ENCODE data around the gene FAM174C.

GRCh38 chr19:1272423-1273262 lies 2.7 kb upstream of the FAM174C start:
- no peak for TF ChIP-seq SIN3A (conservative IDR thresholded peaks at IDR 0.05 in 1 of 2, IDR thresholded peaks at IDR 0.05 in 1 of 2; ENCODE audit: low read depth in 1 of 2, low read length in 2 of 2)
- no peak for TF ChIP-seq POLR2A (IDR thresholded peaks at IDR 0.05; ENCODE audit: control extremely low read depth in 1 of 2, low read depth in 2 of 2, low read length in 2 of 2)
- TF ChIP-seq EZH2 (IDR thresholded peaks at IDR 0.05; ENCODE audit: low read depth, low read length, severe bottlenecking), result no peak

Data from H1 (cell line).